ENCODE data around the gene VSIG10L2.

DNA sequence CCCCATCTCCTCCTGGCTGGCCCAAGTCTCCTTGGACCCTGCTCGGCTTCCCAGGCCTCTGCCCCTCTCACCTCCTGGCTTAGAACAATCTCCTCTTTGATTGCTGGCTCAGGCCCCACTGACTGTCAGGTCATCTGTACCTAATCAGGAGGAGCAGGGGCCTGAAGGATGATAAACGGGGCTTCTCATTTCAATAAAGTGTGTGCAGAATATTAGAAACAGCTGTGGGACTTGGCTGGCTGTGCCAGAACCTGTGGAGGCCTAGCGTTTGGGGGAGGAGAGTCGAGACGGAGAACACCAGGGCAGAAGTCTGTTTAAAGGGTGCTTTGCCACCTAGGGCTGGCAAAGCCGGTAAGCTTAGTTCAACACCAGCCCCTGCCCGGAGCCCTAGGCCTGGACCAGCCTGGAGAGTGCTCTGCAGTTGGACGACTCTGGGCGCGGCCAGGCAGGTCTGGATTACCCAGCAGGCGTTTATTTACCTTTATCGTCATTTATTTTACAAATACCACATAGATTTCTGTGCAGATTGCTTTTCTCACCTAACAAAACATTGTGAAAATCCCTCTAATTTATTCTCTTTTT, 10.1 kb upstream of the VSIG10L2 start:
- TF ChIP-seq, protein P1, sequence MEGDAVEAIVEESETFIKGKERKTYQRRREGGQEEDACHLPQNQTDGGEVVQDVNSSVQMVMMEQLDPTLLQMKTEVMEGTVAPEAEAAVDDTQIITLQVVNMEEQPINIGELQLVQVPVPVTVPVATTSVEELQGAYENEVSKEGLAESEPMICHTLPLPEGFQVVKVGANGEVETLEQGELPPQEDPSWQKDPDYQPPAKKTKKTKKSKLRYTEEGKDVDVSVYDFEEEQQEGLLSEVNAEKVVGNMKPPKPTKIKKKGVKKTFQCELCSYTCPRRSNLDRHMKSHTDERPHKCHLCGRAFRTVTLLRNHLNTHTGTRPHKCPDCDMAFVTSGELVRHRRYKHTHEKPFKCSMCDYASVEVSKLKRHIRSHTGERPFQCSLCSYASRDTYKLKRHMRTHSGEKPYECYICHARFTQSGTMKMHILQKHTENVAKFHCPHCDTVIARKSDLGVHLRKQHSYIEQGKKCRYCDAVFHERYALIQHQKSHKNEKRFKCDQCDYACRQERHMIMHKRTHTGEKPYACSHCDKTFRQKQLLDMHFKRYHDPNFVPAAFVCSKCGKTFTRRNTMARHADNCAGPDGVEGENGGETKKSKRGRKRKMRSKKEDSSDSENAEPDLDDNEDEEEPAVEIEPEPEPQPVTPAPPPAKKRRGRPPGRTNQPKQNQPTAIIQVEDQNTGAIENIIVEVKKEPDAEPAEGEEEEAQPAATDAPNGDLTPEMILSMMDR (IDR thresholded peaks at IDR 0.05), result no peak
- no peak for TF ChIP-seq POLR2A (IDR thresholded peaks at IDR 0.05)
